Cardiac fibroblast (primary cell): ENCODE results near the gene BSN.
A peak's percentile ranks its signal among the peaks of the same experiment; 100 is the strongest.

ENCODE experiments used
- DNase-seq, 2 donors: peaks; one replicate each; pipeline versions ENCODE4 v3.0.0 to v3.0.0-alpha.2; 2010; ENCODE audit warnings: low read depth in 2 of 2
- H3K4me3 ChIP-seq, 2 donors: replicated peaks in 1 of 2; 1 replicate in 1 of 2; 2 replicates in 1 of 2; pipeline ENCODE4 v1.5.1; 2011; ENCODE audit warnings: low read depth in 2 of 2, low read length in 2 of 2, mild to moderate bottlenecking in 2 of 2, moderate library complexity in 1 of 2
- CTCF ChIP-seq: IDR thresholded peaks from one replicate; pipeline ENCODE4 v1.5.1; 2011; ENCODE audit warnings: low read depth, mild to moderate bottlenecking, low read length, inconsistent platforms

Gene BSN

GRCh38 chr3:49716691-49717210, 162.5 kb downstream of the BSN start:
- H3K4me3 ChIP-seq = no peak overlapping the region
- DNase-seq = no peak
- no peak for TF ChIP-seq CTCF

GRCh38 chr3:49717211-49717958, 163.1 kb downstream of the BSN start:
- DNase-seq = no peak
- no peak for TF ChIP-seq CTCF
- no peak overlapping the region for H3K4me3 ChIP-seq

- peak overlapping the region in 1 of 2 donors; percentile 53 for H3K4me3 ChIP-seq
- TF ChIP-seq CTCF = no peak
- DNase-seq = no peak
These were observed 163.9 kb downstream of the BSN start for GRCh38 chr3:49717959-49718857.

GRCh38 chr3:49718858-49719213, 164.6 kb downstream of the BSN start:
- H3K4me3 ChIP-seq = peak overlapping the region; percentile 52 to 53
- TF ChIP-seq CTCF = no peak
- DNase-seq = no peak

GRCh38 chr3:49719214-49719884, 165.1 kb downstream of the BSN start, which contains the start of gene AMIGO3:
Gene AMIGO3, minus strand, starts transcription at chr3:49719684. Its CDS starts 219 bp downstream, at chr3:49719465.
- TF ChIP-seq CTCF = peak; percentile 58
- peak within 1 kb of the TSS; percentile 52 to 53 for H3K4me3 ChIP-seq
- peak; percentile 94 for DNase-seq
